D341Med (cell line): ENCODE data around the gene CBL.
A peak's percentile ranks its signal among the peaks of the same experiment; 100 is the strongest.

Experiments used
- DNase-seq: peaks from one replicate; pipeline ENCODE4 v3.0.0; 2012; ENCODE audit warnings: low spot score

Gene CBL

DNA sequence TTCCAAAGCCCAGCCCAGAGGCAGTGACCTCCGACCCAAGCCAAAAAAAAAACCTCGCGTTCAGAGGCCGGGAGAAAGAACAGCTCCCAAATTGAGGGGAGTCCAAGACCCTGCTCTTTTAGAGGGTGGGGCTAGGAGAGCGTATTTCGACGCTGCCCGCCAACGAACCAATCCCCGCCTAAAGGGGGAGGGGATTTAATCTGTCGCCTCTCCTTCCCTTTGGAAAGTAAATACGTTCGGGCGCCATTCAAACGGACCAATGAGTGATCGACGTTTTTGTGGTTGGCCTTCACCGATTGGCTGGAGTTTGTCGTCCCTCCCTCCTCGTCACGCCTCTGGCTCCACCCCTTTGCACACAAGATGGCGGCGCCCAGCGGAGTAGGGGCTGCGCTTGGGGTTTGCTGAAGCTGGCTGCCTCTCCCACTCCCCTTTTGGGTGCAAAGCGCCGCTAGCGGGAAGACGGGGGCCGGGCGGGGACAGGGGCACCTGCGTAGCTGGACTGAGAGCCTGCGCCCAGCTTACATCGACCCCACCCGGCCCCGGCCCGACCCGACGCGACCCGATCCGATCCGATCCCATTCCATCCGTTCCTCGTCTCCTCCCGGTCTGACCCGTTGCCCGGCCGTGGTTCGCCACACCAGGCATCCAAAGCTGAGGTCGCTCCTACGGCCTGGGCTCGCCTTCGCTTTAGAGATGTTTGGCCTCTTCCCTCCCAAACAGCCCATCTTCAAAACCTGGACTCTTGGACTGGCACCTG is 128.2 kb downstream of the CBL start, which contains the start of gene RNF26:
Gene RNF26 (plus strand): TSS at position 354 of the 757 bp plus-strand sequence. CDS start 596 bp downstream, outside the sequence.
- peak; percentile 87 for DNase-seq

DNA sequence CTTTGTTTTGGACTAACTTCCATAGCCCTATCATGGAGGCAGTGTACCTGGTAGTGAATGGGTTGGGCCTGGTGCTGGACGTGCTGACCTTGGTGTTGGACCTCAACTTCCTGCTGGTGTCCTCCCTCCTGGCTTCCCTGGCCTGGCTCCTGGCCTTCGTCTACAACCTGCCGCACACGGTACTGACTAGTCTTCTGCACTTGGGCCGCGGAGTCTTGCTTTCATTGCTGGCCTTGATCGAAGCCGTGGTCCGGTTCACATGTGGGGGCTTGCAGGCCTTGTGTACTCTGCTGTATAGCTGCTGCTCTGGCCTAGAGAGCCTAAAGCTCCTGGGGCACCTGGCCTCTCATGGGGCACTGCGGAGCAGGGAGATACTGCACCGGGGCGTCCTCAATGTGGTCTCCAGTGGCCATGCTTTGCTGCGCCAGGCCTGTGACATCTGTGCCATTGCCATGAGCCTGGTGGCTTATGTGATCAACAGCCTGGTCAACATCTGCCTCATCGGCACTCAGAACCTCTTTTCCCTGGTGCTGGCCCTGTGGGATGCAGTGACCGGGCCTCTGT is 129.0 kb downstream of the CBL start:
- DNase-seq = peak; percentile 15

DNA sequence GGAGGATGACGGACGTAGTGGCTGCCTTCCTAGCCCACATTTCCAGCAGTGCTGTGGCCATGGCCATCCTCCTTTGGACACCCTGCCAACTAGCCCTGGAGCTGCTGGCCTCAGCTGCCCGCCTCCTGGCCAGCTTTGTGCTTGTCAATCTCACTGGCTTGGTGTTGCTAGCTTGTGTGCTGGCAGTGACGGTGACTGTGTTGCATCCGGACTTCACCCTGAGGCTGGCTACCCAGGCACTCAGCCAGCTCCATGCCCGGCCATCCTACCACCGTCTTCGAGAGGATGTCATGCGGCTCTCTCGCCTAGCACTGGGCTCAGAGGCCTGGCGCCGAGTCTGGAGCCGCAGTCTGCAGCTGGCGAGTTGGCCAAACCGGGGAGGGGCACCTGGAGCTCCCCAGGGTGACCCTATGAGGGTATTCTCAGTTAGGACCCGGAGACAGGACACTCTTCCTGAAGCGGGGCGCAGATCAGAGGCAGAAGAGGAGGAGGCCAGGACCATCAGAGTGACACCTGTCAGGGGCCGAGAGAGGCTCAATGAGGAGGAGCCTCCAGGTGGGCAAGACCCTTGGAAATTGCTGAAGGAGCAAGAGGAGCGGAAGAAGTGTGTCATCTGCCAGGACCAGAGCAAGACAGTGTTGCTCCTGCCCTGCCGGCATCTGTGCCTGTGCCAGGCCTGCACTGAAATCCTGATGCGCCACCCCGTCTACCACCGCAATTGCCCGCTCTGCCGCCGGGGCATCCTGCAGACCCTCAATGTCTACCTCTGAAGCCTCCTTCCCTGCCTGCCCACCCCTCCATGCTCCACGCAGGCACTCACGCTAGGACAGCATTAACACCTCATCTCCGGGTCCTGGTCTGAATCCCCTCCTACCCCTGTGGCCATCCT is 129.8 kb downstream of the CBL start:
- DNase-seq = peak; percentile 10

DNA sequence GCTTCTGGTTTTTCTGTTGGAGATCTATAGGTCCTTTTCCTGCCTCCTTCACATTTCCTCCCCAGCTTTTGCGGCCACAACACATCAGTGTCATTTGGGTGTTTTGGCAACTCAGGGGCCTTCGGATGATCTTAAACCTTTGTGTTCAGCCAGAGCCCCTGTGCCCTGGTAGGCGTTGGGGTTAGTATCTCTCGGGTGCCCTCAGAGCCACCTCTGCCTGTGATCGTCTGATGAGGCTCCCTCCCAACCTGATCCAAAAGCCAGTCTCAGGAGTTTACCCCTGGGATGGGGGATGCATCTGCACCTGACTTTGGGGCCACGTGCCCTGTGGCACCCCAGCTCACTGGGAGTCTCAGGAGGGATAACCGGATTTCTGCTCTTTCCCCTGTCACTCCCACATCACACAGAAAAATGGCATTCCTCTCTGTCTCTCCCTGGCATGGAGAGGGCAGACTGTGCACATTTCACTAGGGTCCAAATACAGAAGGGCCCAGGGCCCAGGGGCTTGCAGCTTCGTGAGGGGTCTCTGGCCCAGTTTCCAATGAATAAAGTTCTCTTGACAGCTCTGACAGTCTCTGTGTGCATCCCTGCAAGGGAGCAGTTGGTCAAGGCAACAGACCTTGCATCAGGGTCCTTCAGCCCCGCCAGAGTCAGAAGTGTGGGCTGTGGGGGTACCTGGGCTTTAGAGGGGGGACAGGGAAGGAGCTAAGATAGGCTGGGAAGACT is 130.8 kb downstream of the CBL start:
- peak; percentile 7 for DNase-seq

DNA sequence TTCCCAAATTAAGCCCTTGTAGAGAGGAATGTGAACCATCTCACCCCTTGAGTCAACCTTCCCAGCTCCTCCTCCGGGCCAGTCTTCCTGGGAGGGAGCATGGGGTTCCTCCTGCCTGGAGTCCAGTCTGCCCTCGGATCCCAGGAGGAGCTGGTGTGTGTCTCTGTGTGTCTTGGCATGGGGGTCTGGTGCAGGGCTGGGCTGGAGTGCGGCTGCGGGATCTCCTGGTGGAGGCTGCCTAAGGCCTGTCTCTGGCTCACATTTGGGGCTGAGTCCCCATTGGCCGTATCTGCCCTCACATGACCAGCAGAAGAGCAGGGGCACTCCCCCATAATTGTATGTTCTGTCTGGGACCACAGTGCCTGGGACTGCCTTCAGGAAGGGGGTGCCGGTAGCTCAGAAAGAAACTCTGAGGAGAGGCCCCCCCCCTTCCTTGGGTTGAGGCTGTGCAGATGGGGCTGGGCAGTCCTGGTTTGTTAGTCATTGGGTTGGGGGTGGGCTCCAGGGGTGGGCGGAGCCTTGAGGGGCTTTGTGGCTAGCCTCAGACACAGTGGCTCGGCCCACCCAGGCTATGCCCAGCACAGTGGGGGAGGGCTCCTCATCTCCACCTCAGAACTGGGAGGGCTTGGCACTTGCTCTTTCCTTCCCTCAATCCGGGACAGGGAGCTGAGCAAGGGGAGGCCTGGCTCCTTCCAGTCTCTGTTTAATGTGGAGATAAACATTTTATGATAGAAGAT is 131.6 kb downstream of the CBL start:
- DNase-seq = peak; percentile 26

DNA sequence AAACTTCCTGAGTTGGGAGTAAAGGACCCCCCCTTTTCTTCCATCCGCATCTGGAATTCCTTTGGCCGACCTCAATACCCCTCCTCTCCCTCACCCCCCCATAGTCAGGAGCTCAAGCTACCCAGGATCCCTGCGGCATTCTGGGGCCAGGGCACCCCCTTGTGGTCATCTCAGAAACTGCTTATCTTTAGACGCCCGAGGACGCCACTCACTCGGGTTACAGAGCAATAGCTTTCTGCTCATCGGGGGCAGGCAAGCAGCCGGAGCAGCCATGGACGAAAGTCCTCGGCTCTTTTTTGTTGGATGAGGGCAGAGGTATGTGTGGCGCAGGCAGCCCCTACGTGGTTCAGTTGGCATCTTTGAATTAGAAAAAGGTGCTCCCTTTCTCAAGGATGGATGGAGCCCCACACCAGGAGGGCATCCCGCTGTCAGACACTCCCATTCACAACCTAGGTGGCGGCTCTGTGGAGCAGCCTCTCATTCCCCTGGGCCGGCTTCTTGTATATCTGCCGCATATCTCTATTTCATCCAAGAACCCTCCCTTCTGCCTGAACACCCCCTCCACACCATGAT is 132.3 kb downstream of the CBL start:
- peak; percentile 86 for DNase-seq

DNA sequence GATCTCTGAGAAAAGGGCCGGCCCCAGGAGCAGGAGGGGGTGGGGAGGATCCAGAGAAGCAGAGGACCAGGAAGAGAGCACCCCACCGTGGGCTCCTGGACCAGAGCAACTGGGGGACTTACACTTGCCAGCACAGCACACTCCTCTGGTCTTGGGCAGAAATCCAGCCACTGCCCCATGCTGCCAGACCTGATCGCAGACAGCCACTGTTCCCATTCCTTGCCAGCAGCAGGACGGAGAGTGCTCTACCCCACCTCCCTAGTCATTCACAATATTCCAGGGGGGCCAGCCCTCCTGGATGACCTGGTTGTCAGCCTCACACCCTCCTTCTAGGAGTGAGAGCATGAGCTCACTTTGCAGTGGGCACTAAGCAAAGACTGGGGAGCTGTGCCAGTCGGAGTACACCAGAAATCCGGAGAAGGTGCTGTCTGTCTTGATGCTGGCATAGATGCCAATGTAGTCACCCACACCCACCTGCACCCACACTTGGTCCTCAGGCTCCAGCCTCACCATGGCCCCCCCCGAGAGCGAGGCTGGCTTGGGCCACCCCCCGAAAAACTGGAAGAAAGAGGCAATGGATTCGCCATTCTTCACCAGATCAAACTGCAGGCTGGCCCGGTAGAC is 132.9 kb downstream of the CBL start:
- DNase-seq = peak; percentile 37

DNA sequence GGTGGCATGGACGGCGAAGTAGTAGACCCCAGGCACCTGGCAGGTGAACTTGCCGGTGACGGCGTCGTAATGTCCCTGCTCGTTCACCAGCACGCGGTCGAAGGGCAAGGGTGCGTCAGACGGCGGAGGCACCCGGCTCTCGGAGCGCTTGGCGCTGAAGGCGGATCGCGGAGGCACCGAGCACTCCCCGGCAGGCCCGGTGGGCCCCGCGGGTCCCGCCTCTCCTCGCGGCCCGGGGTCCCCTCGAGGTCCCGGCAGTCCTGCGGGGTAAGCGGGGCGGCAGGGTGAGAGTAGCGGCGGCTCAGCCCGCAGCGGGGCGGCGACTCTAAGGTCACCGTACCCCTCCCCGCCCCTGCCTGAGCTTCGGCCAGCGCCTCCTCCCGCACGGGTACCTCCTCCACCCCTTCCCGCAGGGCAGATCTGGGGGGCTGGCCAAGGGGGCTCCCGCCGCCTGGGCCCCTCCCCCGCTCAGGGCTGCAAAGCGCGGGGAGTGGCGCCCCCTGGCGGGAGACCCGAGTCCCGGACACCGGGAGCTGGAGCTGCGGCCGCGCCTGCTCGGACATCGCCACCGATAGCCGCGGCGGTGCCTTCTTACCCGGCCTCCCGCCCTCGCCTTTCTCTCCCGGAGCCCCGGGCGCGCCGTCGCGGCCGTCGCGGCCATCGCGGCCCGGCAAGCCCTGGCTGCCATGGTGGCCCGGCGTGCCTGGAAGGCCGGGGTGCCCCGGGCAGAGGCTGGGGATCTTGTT is 133.6 kb downstream of the CBL start:
- peak; percentile 86 for DNase-seq

DNA sequence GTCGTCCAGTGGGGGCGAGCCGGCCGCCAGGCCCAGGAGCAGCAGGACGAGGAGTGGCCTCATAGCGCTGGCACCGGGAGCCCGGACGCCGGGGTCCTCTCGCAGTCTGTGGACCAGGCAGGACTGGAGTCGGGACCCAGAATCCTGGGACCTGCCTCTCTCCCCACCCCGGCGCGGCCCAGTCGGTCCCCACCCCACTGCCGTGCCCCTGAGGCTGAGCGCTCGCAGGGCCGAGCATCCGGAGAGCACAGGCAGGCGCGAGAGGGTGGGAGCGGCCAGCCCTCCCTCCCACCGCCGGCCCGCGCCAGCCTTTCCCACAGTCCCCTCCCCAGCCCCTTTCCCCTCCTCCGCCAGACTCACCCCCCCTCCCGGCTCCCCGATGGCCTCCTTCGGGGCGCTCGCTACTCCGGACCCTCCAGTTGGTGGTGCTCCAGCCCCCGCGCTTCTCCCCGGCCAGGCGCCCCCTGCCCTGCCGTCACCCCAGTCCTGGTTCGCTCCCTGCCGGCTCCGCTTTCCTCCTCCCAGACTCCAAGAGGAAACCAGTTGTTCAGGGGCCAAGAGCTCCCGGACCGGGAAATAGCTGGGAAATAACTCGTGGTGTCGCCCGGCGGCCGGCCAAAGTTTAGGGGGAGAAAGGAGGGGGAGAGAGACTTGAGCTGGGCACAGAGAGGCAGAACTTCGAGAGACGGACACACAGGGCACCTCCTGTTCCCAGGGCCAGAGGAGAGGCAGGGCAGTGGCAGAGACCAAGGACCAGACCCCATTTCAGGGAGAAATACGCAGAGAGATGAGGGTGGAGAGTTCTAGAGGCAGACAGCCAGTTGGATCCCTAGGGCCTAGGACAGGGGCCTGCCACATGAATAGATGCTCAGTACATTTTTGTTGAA is 134.4 kb downstream of the CBL start, which contains the start of gene C1QTNF5:
Gene C1QTNF5 (minus strand): TSS at position 549 of the 887 bp plus-strand sequence. CDS start 486 bp downstream, at position 63.
- DNase-seq = no peak

DNA sequence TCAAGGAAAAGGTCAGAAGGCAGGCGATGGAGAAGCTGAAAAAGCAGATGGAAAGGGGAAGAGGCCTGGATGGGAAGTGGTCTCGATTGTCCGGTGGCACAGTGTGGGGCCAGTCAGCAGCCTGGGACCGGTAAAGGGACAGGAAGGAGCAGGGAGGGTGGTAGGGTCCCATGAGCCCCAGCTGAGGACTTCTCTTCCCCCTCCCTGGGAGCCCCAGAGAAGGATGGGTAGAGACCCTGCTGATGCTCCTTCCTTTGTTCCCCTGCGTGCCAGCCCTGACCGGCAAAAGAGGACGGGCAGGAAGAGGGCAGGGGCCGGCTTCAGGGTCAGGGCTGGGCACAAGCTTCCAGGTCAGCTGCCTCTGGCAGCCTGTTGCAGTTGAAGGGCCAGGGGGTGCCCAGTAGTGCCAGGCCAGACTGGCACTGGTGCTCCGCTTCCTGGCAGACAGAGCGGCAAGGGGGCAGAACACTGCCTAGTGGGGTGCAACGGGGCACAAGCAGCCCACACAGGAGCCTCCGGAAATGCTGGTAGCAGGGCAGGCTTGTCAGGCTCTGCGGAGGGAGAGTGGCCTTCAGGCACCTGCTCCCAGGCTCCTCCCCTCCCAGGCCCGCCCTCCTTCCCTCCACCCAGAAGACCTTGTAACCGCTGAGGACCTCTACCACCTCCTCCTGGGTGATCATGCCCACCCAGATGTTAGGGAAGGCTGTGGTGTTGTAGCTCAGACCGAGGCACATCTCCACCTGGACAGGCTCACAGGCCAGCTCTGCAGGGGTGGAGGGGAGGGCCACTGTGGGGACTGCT is 135.3 kb downstream of the CBL start:
- DNase-seq = peak; percentile 21

DNA sequence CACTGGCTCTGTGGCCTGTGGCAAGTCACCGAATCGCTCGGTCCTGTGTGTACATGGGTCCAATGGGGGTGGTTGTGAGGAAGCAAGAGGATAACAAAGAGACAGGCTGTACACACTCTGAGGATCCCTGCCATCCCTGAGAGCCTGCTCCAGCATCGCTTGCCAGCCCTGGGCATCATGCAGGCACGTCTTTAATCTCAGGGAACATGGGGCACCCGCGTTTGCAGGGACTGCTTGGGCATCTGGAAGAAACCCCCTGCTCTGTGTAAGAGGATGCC is 135.8 kb downstream of the CBL start:
- peak; percentile 20 for DNase-seq

DNA sequence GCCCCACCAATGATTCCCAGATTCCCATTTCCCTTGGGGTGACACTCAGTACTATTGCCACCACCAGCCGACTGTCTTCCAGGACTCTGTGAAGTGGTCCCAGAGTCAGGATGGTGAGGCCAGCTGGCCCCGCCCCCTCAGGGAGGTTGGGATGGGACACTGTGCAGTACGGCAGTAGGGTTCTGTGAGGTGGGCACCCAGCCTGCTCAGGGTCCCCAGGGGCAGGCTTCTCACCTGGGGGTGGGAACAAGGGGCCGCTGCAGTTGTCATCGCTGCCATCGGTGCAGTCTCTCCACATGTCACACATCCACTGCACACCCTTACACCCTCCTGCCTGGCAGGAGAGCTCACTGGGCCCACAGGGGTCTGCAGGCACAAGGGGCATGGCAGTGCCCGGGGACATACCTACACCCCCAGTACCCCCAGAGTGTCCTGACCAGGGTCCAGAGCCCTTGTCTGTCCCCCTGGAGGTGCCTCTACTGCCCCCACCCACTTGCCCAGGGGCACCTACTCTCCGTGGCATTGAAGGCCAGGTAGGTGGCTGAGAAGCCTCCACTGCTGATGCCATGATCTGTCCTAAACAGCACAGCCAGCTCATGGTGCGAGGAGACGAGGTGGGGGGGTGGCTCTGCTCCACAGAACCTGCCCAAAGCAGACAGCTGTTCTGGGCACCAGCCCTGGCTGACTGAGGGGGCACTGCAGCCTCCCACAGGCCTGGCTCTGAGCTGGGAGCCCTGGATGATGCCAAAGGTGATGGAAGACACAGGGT is 136.4 kb downstream of the CBL start:
- no peak for DNase-seq

DNA sequence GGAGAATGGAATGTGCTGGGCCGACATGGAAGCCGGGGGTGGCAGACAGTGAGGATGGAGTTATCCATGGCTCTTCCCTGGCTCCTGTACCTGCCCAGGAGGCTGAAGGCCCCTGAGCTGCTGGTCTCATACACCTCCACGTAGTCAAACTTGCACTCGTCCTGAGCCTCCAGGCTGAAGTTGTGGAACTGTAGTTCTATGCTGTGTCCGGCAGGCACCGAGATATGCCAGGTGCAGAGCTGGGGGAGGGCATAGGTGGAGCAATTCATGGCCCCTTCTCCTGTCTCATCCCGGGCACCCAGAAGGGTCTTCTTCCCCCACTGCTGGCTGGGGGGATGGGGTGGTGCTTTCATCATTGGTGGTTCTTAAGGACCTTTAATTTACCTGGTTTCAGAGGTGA is 137.6 kb downstream of the CBL start:
- DNase-seq = no peak

DNA sequence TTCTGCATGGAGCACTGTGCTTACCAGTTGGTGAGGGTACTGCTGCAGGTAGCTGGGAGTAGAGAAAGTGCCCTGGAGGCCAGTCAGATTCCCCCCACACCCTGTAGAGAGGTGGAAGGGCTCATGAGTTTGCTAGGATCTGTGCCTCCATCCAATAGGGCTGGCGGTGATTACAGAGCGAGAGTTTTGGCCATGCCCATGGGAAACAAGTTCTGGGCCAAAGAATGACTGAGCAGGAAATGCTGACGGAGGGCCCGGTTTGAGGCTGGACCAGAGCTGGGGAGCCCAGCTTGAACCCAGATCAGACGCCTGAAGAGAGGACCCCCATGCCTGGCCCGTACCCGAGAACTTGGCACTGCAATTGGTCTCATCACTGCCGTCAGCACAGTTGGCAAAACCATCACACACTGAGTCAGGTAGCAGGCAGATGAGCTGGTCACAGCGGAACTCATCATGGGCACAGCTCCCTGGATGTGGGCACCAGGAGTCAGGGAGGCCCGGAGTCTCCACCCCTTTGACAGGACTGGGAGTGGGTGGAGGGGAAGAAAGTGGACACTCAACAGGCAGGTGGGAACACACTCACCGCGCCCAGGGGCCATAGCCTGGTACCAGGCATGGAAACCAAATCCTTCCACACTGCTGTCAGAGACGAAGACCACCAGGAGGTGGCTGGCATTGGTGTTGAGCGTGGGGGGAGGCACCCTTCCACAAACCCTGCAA is 138.3 kb downstream of the CBL start:
- DNase-seq = peak; percentile 16

DNA sequence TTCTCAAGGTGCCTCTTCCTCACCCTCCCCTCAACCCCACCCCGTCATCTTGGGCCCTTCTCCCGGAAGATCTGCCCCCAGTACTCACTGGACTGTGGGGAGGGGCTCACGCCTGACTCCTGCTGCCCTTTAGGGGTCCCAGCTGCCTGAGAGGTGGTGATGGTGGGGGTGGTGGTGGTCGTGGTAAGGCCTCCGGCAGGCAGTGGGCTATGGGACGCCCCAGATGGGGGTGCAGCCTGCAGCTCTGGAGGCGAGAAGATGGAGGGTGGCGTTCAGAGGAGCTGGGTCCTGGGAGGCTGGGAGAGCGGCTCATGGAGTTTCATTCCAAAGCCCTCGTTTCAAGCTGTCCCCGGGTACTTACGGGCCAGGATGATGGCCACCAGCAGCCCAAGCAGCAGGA is 139.5 kb downstream of the CBL start:
- no peak for DNase-seq

DNA sequence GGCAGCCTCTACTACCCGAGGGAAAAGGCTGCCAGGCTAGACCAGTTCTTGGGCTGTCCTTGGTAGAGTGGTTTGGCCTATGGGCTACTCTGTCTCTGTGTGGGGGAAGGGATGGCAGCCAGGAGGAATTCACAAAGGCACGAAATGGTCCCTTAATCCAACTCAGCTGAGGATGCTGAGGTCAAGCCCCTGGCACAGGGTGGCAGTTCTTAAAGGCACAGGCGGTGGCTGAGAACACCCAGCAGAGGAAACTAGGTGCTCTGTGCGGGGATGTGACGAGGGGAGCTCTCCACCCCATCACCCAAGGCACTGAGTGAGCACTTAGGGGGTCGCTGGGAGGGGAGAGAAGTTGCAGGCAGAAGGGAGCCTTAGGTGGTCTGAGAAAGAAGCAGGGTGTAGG is 140.5 kb downstream of the CBL start, which contains the start of gene MFRP:
Gene MFRP (minus strand): TSS at position 101 of the 400 bp plus-strand sequence. CDS start 192 bp downstream, outside the sequence.
- DNase-seq = no peak
